ENCODE results near the gene RUNX2. TPM values are rescaled to one million over a fixed set of nuclear protein-coding genes. Genes with fewer than 3 reads are reported as not detected.
"Not testable (repeated sequence)": the region's sequence is repeated elsewhere in the genome, so short reads cannot be mapped to it uniquely, and the experiment has no call there.

RUNX2 gene
- polyA plus RNA-seq, 3 donors, result 1.5 to 2.8 (median 2.7) TPM

DNA sequence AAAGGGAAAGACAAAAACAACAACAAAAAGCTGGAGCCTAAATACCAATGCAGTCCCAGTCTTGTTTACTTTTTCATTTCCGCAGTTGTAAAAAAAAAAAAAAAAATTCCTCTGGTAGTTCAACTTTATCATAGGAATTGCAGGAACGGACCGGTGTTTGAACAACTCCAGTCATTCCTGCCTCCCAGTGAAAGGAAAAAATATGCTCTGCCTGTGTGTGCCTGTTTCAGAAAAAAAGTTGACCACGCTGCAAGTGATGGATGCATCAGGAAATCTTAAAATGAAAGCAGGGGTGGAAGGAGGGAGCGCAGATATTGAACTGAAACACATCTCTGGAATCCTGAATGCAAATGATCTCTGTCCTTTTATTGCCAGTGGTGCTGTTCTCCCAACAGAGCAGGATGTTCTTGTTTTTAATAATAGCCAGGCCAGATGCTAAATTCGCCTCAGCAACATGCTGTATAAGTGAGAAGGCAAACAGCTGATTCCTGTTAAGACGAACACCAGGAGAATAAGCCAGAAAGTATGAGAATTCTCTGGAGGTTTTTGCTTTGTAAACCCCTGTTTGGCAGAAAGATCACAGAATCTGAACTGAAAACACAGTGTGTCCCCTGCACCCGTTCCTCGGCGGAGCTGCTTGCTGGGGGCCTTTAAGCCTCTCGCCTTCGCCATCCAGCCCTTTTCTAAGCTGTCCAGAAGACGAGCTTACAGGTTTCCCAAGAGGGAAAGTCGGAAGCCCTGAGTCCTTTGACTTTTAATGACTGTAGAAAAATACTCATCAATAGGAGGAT, 228.0 kb downstream of the RUNX2 start:
- DNase-seq, result no peak

DNA sequence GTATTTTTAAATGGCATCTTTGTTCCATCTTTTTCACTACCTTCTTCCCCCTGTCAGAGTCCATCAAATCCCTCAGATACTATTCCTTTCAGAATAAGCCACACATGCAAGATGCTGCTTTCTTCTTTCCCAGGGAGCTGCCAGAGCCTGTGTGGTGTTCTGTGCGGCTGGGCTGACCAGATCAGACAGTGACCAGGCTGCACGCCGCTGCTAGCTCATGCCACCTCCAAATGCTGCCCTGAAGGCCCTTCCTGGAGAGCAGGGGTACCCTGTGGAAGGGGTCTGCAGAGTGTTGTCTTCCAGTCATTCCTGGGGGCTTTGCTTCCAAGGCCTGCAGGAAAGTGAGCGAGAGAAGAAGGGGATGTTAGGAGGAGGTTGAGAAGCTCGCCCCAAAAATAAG, 228.7 kb downstream of the RUNX2 start:
- DNase-seq, result no peak

DNA sequence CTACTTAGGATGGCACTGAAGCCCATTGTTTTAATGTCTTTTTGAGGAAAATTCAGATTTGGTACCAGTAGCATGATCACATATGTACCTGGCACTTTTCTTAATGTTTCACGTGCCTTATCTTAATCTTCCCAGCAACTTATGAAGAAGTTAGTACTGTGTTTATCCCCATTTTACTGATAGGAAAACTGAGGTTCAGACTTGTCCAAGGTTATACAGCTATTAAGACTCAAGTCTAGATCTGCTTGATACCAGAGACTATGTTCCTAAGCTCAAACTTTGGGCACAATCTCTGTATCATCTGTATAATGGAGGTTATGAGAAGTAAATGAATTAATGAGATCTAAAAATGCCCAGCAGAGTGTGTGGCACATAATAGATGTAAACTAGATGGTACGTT, 229.3 kb downstream of the RUNX2 start:
- no peak for DNase-seq

DNA sequence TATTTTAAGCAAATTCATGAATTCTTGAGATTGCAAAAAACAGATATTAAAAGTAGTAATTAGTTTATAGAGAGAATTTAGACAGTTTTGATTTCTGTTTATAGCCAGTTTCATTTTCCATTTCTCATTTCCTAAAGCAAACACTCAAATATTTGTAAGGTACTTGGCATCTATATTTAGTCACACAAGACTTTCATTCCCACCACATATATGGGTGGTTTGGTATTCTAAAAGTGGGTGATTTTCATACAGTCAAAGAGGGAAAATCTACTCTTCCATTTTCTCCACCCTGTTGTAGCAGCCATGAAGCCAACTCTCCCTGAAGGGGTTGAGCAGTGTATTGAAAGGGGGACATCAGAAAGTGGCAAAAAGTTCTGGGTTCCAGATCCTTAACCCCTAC, 230.7 kb downstream of the RUNX2 start:
- DNase-seq, result no peak

DNA sequence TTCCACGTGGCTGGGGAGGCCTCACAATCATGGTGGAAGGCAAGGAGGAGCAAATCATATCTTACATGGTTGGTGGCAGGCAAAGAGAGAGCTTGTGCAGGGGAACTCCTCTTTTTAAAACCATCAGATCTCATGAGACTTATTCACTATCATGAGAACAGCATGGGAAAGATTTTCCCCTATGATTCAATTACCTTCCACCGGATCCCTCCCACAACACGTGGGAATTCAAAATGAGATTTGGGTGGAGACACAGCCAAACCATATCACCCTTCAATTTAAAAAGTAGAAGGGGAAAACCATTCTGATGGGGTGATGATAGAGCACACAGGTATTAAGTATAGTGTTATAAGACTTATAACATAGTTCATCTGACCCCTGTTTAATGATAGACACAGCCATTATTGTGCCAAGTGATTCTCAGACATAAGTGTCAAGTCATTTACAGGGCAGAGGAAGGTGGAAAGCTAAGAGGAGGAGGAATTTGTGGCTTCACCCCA, 232.2 kb downstream of the RUNX2 start:
- DNase-seq, result not testable (repeated sequence)

DNA sequence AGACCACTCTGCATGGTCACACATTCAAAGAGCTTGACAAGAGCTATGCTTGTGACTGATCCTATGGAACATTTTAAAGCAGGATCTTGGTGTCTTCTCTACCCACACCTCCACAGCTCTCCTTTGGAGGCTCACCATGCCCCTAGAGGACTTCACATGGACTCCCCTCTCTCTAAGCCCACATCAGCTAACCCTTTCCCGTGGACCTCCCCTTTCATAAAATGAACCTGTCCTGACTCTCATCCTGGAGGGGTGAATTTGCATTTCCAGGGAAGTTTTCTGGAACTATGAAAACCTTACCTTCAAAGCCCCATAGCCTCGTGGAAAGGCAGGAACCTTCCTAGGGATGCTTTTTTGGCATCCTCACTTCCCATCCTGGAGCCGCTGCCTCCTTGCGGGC, 234.0 kb downstream of the RUNX2 start:
- DNase-seq, result no peak

DNA sequence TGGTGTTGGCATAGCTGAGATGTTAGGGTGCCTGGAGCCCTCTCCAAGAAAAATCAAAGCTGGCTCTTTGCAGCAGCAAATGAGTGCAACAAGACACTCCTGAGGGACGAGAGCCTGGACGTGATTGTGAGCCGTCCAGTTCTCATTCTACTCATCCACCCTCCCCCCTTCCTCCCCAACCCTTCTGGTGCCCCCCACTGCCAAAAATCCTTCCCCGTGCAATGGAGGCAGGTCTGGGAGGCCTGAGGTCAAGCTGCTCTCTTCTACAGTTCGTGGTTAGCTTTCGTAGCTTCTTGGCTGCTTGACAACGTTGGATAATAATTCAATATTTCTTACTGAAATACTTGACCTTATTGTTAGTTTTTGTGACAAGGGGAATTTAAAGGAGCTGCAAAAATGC, 234.9 kb downstream of the RUNX2 start:
- no peak for DNase-seq

DNA sequence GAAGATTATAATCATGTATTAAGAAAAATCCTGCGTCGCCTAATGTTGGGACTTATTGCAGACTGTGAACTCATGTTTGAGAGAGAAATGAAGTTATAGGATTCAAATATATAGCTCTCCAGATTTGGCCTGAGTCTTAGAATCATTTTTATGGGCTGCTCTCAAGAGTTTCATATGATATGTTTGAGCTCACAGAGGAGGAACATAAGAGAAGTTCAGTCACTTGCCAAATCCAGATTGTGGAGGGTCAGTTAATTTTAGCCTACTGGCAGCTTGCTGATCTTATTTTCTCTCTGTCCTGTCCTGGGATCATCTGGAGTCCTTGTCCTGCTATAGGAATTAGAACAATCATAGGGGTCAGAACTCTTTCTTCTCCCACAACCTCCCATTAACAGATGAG, 235.7 kb downstream of the RUNX2 start:
- no peak for DNase-seq

DNA sequence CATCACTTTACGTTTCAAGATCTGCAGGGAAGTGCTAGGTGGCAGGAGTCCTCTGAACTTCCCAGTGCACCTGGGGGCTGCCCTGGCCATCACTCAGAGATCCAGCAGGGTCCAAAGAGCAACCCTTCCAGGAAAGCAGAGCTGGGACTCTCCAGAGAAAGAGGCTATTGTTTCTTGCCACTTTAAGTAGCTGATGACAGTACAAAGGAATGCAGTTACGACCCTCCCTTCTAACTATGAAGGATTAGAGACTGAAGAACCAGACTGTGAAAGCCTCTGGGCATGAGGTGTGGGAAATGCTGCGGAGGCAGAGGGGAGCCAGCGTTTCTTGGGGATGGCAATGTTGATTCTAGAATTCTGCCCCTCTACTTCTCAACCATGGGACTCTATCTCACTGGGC, 238.8 kb downstream of the RUNX2 start:
- no peak for DNase-seq

DNA sequence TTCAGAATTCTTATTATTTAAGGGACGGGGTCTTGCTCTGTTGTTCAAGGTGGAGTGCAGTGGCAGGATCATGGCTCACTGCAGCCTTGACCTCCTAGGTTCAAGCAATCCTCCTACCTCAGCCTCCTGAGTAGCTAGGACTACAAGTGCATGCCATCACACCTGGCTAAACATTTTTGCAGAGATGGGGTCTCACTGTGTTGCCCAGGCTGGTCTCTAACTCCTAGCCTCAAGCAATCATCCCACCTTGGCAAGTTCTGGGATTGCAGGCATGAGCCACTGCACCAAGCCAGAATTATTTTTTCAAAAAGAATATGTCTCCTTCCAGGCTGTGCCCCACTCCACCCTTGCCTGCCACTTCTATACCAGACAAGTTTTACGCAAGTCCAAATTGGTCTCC, 239.7 kb downstream of the RUNX2 start:
- DNase-seq, result no peak

DNA sequence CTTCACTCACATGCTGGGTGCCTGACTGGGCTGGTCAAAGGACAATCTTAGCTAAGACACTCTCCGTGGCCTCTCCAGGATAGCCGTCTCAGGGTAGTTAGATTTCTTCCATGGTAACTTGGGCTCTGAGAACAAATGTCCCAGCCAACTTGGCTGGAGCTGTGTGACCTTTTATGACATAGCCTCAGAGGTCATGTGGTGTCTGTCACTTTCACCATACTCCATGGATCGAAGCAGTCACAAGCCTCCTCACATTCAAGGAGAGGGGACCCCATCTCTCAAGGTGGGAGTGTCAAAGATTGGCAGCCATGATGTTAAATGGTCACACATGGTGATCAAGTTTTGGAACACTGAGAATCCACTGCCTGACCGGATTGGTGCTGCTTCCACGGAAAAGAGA, 240.5 kb downstream of the RUNX2 start:
- no peak for DNase-seq

DNA sequence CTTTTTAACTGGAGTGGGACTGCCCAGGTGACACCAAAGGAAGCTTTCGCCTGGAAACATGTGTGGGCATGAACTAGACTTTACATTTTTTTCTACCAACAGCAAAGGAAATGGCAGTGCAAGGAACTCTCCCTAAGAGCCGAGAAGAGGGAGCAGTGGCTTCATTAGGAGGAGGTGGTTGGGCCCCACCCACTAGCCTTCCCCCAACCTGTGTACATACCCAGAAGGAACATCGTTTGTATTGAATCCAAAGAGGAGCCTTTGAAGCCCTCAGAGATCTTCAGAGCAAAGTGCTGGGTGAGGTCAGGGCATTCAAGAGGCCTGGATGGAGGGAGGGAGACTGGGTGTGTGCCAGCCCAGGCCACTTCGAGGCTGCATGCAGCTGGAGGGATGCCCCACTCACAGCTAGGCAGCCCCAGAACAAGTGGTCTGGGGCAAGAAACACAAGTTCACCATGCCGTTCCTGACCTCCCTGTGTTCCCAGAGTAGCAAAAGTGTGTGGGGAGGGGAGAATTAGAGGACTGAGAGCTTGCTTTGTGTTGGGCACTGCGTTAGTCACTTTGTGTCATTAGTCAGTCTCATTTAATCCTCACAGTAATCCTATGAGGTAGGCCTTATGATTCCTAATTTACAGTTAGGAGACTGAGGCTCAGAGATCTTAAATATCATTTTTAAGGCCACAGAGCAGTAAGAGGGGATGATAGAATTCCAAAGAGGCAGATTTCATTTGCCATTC, 241.2 kb downstream of the RUNX2 start:
- no peak for DNase-seq

DNA sequence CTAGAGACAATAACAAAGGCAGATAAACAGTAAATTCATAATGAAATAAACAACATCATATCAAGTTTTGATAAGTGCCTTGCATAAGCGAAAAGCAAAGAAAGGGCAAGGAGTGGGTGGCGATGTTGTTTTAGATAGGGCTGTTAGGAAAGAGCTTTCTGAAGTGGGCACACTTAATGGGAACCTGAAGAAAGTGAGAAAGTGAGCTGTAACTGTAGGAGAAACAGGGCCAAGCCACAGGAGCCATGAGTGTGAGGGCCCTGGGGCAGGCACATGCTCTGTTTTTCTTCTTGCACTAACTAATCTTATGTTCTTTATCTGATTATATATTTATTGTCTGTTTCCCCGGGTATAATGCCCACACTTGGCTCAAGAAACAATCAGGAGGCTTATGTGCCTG, 243.0 kb downstream of the RUNX2 start:
- no peak for DNase-seq

DNA sequence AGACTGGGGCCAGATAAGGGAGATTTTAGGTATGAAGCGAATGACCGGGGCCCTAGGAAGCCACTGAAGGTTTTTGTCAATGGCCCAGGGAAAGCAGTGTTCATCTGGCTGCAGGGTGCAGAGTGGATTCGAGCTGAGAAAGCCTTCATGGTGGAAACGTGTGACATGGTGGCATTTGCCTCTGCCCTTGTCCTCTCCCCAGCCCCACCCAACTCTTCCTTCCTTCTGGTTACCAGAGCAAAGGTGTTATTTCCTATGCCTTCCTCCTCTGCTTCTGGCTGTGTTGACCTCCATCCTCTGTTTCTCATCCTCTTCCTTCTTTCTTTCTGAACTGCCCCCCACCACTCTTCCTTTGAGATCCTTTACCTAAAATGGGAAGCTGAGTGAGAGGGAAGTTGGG, 244.7 kb downstream of the RUNX2 start:
- DNase-seq, result no peak

DNA sequence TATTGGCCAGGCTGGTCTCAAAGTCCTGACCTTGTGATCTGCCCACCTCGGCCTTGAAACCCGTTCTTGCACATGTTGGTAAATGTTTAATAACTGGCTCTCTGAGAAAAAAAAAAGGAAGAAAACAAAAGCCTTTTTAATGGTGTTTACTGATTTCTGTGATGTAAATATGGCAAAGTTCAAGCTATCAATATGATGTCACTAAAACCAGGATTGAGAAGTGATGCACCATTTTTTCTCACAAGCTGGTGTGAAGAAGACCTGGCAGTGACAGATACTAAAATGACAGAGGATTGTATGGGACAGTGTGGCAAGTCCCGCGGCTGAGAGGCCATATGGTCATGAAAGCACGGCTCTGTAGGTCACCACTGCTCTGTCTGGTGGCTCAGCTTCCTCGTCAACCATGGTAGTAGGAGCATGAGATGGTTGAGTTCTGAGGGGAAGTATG, 245.9 kb downstream of the RUNX2 start:
- DNase-seq, result no peak

DNA sequence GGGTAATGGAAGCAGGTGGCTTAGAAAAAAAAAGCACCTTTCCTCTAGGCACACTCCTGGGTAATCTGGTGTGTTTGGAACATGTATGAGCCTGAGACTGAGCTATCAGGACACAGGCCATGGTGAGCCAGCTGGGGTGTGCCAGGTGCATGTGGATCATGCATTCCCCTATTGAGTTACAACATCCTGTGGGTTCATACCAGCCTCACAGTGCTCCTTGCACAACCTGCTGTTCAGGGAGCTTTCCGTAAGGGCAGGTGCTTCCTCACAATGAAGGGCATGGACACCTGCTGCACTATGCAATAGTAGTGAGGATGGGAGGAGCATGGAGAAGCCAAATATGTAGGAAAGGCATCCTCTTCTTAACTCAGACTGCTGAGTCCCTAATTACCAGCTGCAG, 246.8 kb downstream of the RUNX2 start:
- no peak for DNase-seq

DNA sequence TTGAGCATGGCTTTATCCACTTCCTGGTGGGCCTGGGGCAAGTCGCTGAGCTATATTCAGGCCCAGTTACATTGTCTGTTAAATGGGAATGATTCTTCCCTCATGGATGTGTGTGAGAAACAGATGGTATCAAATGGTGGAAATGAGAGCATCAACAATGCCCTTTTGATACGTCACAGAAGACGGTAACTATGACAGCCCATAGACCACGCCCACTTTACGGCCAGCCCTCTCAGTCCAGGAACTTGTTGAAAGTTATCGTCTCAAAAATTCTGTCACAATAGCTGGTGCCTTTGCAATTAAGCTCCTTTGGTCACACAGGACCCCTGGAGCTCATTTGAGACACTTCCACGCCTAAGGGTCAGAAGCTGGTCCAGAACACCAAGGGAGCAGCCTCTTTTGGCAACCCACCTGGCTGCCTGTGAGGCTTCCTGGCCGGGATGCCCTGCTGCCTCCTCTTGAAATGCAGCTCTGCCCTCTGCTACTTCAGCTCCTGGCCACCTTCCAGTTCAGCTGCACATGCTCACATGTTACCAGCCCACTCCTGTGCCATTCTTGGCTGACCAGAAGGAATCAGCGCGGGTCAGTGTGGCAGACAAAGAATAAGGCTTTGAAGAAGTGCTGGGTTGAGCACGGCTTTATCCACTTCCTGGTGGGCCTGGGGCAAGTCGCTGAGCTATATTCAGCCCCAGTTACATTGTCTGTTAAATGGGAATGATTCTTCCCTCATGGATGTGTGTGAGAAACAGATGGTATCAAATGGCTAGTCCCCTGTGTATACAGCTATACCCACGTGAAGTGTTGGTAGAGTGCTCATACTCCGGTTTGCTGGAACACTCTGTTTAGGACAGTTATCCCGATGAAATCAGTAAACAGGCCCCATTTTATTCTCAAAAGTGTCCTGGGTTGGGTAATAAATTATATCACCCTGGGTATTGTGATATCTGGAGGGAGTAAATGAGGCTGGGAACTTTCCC, 248.8 kb downstream of the RUNX2 start:
- DNase-seq, result no peak

DNA sequence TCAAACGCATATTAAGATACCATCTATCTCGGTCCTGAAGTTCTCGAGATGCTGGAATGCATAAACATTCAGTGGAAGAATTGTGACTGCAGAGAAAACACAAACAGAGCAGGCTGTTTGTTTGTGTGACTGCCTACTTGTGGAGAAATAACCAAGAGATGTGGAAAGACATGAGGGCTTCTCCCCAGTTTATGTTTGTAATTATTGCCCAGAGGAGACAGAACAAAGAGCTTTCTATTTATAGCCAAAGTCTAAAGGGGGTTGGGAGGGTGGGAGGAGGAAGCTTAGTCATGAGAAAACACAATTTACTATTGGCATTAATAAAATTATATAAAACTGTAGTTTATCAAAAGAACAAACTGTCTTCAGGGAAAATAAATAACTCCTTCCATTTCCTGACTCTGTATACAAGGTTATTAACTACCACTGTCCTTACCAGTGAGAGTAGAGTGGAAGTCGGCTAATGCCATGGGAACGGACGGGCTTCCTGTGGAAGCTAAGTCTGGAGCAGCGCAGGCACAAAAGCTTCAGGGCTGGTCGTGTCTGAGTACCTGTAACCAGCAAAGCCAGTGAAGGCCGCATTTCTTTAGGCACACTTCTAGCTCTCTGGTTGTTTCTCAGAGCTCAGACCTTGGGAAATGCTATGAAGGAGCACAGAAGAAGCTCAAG, 249.8 kb downstream of the RUNX2 start:
- DNase-seq, result no peak

DNA sequence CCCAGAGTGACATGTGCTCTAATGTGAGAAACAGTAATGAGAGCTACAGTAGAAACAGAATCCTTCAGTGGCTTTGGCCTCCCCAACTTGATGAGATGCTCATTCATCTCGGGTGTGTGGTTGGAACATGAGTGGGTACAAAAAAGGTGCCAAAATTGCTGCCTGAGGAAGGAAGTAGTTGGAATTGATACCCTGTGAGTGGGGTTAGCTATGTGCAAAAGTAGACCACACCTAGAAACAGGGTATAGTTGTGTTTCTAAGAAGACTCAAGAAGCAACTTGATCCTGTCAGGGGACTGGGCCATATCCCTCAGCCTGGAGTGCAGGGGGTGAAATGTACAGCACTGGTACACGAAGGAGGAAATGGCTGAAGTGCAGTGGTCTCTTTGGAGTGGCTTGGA, 256.0 kb downstream of the RUNX2 start:
- no peak for DNase-seq

DNA sequence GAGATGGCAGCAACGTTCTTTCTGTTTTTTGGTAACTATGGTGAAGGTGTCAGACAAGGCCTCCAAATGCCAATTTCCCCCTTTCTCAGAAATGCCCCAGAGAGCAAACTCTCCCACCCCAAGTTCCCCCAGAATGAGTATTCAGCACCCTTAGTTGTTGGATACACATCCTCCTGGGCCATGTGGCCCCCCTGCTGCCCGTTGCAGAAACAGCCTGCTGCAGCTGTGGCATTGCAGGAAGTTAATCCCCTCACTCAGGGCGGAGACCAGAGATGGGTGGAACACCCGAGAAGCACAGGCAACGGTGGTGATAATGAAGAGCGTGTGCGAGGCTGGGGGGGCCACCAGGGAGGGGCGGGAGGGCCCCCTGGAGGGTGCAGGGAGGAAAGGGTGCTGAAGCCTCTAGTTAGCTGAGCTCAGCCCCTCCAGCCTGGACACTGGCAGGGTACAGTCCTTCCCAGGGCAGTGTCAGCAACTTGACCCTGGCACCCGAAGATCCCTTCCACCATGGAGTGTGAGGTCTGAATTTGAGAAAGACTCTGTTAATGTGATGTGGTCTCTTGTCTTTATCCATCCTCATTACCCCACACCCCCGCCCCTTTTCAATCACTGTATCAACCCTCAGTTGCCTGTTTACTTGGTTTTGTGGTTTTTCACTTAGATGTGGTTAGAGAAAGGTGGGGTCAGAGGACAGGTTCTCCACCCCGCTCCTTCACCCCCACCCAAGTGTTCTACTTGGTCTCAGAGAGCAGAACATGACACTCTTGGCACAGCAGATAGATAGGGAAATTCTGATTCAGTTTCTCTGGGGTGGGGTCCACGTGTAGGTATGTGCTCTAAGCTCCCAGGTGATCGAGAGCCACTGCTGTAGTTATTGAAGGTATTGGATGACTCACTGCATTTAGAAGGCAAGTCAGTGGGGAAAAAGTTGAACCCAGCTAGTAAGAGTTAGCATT, 258.4 kb downstream of the RUNX2 start:
- no peak for DNase-seq

Data from renal pelvis (tissue), 4 donors.